Vagina (tissue), 2 donors: ENCODE measurements around the gene MAGI3.

Experiments
- POLR2A ChIP-seq, 2 donors: fragments of 450-650 bp; IDR thresholded peaks; one replicate each; pipeline ENCODE4 v1.6.1; 2017; ENCODE audit warnings: antibody characterized with exemption in 2 of 2, mild to moderate bottlenecking in 2 of 2, moderate library complexity in 2 of 2
- TF ChIP-seq, protein P1 (sequence below), 3 experiments: fragments of 450-650 bp in 2 of 3; fragments of 200-600 bp in 1 of 3; sonication (generic) in 1 of 3; IDR thresholded peaks; one replicate each; pipeline ENCODE4 v1.5.1; 2017 to 2019; ENCODE audit warnings: antibody characterized with exemption in 3 of 3, mild to moderate bottlenecking in 2 of 3, moderate library complexity in 2 of 3

DNA sequence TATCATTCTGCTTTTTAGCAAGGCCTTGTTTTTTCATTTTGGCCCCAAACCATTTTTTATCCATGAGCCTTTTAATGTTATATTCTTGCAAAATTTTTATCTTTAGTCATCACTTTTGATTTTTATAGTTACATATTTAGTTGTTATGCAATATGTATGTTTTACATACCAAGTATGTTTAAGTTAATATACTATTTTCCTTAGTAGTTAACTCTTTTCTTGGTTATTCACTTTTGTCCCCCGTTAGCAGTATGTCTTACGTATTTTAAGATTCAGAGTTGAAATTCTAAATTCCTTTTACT lies 44.5 kb downstream of the MAGI3 start:
- TF ChIP-seq, protein P1, sequence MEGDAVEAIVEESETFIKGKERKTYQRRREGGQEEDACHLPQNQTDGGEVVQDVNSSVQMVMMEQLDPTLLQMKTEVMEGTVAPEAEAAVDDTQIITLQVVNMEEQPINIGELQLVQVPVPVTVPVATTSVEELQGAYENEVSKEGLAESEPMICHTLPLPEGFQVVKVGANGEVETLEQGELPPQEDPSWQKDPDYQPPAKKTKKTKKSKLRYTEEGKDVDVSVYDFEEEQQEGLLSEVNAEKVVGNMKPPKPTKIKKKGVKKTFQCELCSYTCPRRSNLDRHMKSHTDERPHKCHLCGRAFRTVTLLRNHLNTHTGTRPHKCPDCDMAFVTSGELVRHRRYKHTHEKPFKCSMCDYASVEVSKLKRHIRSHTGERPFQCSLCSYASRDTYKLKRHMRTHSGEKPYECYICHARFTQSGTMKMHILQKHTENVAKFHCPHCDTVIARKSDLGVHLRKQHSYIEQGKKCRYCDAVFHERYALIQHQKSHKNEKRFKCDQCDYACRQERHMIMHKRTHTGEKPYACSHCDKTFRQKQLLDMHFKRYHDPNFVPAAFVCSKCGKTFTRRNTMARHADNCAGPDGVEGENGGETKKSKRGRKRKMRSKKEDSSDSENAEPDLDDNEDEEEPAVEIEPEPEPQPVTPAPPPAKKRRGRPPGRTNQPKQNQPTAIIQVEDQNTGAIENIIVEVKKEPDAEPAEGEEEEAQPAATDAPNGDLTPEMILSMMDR (IDR thresholded peaks at IDR 0.05) = no peak
- no peak for TF ChIP-seq POLR2A (IDR thresholded peaks at IDR 0.05)
